GM19043 (cell line): Measurements from ENCODE around the gene PLCB2.

Experiments used
- ATAC-seq: cut with Tn5 transposase; IDR thresholded peaks from one replicate; pipeline ENCODE4 v1.9.1; 2021; ENCODE audit warnings: low read depth; ENCODE audit not compliant: unreplicated experiment

Gene PLCB2, protein sequence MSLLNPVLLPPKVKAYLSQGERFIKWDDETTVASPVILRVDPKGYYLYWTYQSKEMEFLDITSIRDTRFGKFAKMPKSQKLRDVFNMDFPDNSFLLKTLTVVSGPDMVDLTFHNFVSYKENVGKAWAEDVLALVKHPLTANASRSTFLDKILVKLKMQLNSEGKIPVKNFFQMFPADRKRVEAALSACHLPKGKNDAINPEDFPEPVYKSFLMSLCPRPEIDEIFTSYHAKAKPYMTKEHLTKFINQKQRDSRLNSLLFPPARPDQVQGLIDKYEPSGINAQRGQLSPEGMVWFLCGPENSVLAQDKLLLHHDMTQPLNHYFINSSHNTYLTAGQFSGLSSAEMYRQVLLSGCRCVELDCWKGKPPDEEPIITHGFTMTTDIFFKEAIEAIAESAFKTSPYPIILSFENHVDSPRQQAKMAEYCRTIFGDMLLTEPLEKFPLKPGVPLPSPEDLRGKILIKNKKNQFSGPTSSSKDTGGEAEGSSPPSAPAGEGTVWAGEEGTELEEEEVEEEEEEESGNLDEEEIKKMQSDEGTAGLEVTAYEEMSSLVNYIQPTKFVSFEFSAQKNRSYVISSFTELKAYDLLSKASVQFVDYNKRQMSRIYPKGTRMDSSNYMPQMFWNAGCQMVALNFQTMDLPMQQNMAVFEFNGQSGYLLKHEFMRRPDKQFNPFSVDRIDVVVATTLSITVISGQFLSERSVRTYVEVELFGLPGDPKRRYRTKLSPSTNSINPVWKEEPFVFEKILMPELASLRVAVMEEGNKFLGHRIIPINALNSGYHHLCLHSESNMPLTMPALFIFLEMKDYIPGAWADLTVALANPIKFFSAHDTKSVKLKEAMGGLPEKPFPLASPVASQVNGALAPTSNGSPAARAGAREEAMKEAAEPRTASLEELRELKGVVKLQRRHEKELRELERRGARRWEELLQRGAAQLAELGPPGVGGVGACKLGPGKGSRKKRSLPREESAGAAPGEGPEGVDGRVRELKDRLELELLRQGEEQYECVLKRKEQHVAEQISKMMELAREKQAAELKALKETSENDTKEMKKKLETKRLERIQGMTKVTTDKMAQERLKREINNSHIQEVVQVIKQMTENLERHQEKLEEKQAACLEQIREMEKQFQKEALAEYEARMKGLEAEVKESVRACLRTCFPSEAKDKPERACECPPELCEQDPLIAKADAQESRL

DNA sequence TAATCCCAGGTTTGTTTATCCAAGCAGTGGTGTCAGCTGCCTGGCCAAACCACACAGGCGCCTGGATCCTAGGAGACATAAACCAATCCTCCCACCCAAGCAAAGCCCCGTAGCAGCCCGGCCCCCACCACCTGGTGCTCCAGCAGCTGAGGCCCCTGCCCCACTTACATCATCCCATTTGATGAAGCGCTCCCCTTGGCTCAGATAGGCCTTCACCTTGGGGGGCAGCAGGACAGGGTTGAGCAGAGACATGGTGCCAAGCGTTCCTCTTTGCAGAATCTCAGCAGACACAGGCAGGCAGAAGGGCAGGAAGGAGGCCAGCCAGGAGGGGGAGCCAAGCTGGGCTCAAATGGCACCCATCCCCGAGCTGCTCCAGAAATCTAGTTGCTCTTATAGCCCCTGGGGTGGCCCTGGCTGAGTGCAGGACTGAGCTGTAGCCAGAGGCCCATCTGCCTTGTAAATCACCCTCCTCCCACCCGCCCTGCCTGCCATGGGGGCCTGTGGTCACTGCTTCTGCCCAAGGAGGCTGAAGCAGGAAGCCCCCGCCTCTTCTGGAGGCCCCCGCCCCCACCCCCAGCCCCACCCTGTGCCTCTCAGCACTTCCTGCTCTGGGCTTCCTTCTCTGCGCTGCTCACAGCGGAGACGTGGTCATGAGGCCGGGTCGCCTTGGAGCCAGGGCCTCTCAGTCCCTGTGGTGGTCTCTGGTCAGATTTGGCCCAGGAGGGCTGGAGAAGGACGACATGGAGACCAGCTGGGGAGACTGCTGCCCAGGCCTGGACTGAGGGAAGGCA is at the start of gene PLCB2:
PLCB2 (minus strand) TSS at position 515 of the 791 bp plus-strand sequence; CDS start at position 252, 263 bp downstream.
- ATAC-seq = peak; percentile 48

DNA sequence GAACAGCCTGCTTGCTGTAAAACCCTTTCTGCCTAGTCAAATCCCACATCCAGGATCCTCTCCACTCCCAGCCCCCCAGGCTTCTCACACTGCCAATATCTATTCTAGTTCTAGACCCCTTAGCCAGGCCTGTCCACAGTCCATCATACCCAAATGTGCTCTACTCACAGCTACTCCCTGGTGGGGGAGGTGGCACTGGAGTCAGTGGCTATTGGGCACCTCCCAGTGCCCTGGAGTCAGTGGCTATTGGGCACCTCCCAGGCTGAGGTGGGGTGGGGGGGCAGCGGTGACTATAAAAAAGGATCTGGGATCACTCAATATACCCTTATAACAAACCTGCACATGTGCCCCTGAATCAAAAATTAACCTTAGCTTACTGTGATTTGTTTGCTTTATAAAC is 49.5 kb upstream of the PLCB2 start:
- no peak for ATAC-seq

DNA sequence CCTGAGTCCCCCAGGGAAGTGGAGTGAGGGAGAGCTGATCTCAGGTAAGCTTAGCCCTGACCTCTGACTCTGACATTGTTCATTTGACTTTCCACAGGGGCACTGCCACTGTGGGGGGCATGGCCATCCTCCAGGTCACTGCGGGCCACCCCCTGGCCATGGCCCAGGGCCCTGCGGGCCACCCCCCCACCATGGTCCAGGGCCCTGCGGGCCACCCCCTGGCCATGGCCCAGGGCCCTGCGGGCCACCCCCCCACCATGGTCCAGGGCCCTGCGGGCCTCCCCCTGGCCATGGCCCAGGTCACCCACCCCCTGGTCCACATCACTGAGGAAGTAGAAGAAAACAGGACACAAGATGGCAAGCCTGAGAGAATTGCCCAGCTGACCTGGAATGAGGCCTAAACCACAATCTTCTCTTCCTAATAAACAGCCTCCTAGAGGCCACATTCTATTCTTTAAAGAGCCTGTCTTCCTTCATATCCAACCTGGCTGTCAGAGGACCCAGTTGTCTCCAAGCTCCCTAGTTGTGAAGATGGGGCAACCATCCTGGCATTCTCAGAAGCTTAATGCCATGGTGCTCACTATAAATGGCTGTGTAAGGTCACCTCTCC is 48.3 kb upstream of the PLCB2 start:
- ATAC-seq = no peak

DNA sequence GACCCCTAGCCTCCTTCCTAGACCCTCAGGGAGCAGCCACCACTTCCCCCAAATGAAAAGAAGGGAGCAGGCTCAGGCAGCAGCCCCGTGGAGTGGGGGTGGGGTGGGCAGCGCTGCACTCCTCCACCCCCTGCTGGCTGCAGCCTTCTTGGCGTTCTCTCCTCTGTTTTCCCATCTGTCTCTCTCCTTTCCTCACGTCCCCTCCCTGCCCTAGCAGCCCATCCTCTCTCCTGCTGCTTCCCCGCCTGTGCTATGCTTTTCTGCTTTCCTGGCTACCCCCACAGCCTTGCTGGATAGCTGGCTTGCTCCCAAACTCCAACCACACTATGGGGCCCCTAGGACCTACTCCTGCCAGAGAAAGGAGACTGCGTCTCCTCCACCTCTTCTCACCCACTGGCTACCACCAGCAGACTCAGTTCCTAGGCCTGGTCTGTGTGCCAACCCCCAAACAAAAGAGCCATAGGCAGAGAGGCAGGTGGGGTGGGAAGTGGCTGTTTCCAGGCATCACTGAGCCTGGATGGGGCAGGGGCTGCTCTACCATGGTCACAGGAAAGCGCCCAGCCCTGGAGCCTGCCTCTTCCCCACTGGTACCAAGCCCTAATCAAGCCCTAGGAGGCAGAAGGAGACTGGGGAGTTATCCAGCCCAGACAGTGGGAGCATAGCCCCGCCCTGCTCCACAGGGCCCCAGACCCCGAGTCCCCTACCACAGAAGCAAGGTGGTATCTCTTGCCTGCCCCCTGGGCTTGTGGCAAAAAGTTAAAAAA is 46.9 kb upstream of the PLCB2 start:
- no peak for ATAC-seq

DNA sequence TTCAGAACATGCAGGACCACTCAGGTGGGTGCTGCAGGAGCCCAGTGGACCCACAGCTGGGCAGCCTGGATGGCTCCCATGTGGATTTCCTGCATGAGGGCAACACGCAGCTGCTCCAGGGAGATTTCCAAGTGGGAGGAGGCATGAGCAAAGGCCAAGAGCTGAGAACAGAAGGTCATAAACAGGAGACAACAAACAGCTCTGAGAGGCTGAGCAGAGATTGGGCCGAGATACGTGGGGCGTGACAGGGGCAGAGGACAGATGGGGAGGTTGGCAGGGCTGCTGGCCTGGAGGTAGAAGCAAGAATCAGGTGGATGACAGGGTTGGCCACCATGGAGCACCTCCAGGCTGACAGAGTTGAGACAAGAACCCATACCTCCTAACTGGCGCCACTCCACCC is 46.0 kb upstream of the PLCB2 start:
- no peak for ATAC-seq

DNA sequence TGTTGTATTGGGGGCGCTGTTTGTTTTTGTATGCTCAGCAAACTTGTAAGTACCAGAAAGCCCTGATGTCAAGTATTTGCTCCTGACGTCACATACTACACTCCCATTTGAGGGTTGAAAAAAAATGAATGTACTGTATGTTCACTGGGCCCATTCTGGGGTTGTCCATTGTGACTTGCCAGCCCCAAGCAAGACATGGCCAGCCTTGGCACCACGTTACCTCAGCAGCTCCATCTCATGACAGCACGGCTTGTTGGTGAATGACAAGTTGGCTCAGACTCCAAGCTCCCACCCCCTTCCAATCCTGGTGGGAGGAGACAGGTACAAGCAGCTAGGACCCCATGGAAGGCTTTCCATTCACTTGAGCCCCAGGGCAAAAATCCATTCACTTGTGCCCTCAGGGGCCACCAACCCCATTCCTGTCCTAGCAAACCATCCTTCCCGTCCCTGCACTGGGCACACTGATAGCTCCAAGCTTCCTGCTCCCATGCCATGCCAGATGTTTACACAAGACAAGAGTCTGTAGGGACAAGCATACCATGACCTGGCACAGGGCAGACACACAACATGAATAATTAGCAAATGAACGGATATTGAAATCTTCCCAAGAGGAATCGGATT is 44.7 kb upstream of the PLCB2 start:
- no peak for ATAC-seq

DNA sequence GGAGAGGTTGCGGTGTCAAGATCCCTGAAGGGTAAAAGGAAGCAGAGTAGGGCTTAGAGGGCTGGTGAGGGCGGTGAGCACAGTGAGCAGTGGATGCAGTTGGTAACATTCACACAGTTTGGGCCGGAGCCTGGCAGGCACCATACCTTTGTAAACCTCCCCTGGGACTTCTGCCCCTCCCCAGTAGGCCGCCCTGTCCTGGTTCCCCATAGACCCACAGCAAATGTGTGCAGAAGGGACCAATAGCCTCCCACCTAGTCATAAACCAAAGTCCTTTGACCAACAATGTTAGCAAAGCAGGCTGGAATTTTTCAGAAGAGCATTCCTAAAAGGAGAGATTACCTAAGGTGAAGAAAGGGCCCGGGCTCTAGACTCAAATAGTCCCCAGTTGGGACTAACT is 41.4 kb upstream of the PLCB2 start:
- ATAC-seq = no peak

DNA sequence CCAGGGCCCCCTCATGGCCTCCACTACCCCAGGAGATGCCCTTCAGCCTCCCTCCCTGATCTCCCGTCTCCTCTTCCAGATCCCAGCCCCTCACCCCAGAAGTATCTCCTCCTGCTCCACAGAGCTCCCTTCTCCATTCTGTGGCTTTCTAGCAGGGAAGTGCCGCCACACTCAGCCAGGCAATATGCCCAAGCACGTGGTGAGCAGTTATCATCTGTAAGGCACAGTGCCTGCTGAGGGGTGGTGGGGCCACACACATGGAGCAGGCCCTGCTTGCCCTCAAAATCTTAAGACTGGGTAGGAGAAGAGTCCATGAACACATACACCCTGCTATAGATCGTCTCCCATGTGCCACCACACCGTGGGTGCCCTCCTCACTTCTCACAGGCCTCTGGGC is 40.7 kb upstream of the PLCB2 start:
- ATAC-seq = no peak

DNA sequence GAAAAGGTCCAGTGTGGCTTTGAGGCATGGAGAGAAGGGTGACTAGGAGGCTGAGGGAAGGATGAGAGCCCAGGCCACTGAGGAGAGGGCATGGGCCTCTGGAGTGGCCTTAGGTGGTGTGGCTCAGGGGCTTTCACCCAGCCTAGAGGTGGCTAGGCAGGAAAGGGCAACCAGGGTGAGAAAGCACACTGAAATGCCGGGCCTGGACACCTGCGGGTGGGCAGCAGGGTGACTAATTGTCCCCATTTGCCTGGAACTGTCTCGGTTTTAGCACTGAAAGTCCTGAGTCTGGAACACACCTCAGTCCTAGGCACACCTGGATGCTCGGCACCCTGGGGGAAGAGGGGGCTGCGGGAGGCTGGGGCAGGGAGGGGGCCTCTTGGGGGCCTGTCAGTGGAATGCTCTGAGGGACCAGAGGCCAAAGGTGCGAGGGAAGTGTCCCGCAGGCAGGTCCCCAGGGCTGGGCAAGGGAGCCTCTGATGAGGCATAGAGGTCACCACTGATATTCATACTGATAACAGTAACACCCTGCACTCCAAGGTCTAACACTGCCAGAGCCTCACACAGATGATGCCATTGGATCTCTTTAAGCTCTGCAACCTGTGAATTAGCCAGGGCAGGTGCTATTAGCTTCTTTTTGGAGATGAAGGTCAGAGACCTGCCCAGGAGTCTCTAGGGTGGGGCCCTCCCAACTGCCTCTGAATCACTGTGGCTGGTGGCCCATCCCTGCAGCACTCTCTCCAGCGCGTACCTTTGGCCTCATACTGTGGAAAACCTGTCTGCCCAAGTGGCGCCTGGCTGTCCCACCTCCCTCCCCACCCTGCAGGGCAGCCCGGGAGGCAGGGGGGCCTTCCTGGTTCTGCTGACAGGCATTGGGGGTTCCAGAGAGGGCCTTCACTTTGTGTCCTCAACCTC is 40.1 kb upstream of the PLCB2 start:
- ATAC-seq = no peak

DNA sequence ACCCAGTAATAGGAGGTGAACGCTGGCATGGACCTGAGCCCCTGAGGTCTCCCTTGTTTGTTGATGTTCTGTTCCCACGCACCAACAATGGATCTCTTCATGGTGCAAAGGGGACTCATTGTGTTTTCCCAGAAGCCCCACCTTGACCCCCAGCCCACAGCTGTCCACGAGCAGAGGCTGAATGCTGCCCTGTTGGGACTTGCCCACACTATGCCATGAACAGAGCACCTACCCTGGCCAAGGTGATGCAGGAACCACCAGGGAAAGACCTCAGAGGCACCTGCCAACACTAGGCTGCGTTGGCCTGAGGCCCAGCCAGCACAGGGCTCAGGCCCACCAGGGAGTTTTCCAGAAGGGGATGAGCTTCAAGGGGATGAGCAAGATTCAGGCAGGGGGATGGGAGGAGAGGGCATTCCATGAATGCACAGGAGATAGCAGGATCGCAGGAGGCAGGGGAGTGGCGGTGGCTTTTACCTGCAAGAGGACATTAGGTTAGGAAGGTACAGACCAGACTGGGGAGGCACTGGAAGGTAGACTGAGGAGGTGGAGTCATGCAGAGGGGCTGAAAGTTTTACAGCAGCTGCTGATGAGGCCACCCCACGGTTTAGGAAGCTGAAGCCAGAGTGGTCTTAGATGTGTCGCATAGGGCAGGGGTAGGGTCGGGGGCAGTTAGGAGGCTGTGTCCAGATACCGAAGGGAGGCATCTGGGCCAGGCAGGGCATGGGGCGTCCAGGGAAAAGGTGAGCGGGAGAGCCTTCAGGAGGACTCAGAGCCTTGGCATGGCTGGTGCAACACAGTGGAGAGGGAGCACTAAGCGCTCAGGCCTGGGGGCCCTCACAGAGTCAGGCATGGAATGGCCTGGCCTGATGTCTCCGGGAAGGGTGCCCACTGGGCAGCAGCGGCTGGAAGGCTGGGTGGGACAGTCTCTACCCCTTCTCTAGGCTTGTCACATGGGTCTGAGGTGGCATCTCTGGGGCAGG is 39.1 kb upstream of the PLCB2 start:
- no peak for ATAC-seq

DNA sequence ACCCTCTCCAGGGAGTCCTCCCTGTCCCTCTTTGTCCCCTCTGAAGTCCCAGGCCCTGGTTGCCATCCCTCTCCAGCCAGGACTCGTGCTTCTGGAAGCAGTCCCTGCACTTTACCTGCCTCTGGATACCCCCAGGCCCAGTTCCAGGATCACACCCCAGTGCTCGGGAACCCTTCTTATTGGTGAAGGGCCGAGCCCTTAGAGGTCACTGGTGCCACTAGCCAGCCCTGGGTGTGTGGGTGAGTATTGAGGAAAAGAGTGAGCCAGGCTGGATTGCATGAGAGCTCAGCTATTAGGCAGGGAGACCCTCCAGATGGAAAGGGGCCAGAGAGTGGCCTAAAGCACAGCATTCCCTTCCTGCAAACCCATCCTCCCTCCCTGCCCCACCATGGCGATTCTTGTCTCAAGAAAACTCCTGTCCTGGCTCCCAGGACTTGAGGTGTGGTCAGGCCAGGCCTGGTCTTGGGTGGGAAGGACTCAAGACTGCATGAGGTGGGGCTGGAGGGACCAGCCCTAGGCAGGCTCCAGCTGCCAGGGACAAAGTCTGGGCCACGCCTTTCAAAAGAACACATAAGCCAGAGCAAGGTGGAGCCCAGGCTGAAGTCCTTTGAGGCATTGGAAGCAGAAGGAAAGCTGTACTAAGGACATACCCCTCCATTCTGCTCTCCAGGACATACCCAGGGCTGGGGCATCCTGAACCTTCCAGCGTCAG is 38.3 kb upstream of the PLCB2 start:
- ATAC-seq = no peak

DNA sequence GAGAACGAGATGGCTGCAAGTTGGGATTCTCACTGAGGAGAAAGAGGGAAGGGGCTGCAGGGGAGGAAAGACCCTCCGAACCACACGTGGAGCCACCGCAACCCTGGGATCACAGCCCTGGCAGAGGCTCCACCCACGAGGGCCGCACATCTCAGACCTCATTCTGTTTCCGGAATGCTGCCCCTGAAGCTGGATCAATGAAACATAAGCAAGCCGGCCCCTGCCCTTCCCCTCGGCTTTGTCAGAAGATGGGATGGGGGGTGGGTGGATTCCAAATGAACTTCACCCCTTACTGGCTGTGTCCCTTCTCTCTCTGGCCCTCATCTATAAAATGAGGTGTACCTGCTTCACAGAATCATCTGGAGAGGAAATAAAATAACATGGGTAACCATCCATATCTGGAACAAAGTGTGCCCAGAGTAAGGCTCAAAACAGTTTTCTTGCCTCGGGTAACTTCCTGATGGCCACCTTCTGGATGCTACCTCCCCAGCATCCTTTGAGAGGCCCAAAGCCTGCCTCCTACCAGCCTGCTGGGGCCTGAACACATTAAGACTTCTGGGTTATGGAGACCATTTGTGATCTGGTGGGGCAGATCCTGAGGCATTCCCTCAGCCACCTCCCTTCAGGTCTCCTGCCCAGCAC is 37.6 kb upstream of the PLCB2 start:
- no peak for ATAC-seq

DNA sequence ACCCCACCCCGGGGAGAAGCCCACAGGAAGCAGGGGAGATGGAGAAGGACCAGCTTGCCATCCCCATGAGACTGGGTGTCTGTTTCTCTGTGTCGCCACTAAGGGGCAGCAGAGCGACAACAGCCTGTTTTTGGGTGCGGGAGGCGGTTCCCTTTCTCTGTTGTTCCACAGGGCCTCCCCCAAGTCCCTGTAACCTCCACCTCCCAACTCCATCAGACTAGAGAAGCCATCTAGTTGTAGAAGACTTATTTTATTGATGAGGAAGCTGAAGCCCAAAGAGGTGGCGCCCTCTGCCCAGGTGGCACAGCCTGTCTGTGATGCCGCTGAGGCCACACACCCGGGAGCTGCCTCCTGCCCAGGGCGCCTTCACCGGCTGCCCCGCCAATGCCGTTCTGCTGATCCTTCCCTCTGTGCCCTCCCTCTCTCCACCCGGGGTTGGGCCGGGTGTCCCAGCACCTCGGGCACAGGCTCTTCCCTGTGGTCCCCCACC is 36.9 kb upstream of the PLCB2 start:
- no peak for ATAC-seq

DNA sequence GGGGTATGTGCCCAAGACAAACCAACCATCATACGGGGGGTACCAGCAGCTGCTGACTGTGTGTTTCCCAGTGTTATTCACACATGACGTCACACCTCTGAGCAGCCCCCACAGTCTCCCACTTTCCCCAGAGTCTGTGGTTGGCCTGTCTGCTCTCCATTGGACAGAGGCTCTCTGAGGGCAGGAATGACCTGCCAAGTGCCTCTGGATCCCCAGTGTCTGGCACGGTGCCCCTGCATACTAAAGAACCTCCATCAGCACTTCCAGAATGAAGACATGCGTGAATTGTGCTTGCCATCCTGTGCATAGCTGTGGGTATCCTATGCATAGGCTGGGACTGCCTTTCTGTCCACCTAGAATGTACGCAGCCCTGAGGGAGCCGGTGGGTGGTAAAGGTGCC is 36.5 kb upstream of the PLCB2 start:
- ATAC-seq = no peak

DNA sequence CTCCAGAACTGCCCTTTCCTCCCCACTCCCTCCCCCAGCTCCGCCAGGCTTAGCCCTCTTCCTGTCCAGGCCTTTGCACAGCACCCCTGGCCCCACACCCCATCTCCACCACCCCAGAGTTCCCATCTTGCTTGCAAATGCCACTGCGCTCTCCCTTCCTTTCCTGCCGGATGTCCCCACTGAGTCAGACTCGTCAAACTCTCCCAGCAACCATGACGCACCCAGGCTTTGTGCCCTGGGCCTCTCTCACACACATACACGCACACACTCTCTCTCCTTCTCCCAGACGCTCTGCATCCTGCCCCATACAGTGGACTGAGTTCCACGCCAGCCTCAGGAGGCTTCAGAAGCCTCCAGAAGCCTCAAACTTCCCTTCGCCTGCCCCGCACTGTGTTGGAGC is 35.8 kb upstream of the PLCB2 start:
- ATAC-seq = no peak
